UCSD-AML1 (cell line): ENCODE data around the gene SLAMF1.
"Not testable (repeated sequence)": the region's sequence is repeated elsewhere in the genome, so short reads cannot be mapped to it uniquely, and the experiment has no call there.

ENCODE experiments used
- DNase-seq: peaks from one replicate; lab custom pipeline; 2025; ENCODE audit not compliant: unreplicated experiment; lab: John Stamatoyannopoulos, UW

The SLAMF1 gene

DNA sequence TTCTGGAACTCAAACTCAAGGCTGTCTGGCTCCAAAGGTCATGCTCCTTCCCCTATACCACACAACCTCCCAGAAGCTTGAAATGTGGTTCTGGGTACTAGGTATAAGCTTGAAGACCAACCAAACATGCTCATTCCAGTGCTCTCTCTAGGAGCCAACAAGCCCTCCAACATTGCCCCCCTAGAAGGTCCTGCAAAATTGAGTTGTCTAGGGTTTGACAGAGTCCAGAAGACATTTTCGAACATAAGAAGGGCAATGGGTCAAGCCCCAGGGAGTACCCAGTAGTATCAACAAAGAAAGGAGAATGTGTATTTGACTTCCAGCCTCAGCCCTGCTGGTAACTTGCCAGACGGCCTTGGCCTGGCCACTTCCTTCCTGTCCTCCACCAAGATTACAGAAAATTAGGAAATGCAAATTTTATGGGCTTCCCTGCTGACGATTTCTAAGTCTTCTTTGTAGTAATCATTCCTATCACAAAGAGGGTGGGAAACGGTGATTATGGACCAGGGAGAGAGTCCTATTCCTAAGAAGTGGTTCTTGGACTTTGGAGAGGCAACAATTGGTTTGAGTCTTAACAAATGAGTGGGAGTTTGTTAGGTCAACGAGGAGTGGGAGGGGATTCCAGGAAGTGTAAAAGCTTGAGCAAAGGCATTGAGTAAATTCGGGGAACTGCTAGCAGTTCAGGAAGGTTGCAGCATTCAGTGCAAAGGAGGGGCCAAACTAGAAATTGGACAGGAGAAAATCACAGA lies 18.7 kb upstream of the SLAMF1 start:
- DNase-seq: peak; percentile 62

DNA sequence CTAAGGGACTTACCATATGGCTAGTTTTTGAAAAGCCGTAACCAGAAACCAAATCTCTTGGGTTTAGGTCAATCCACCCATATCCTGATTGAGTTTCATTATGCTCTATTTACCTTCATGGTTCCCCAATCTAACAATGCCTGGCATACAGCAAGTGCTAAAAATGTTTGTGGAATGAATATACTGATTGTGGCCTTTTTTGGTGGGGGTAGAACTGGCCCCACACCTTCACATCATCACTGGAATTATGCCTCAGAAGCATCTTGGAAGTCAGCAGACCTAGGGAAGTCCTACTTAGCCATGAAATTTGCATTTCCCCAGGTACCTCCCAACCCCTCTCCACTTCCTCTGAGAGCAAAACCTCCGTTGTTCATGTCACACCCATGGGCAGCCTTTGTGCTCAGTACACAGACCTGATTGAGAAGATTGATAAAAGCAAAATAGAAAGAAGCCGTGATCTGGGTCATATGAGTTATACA lies 17.8 kb upstream of the SLAMF1 start:
- DNase-seq: no peak

DNA sequence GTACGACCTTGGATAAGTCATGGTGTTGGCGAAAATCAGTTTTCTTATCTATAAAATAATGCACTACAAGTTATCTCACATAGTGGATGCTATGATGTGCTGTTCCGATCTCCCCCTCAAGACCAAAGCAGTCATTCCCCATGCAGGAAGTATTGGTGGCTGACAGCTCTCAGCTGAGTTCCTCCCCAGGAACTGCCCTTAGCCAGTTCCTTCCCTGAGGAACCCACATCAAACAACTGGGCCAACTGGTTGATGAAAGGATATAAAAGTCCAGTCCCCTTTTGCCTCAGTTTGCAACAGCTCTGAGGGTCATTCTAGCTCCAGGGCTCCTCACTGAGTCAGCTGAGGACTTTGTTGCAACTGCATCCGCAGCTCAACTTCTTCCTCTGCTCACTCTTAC lies 16.1 kb upstream of the SLAMF1 start:
- DNase-seq: peak; percentile 52

DNA sequence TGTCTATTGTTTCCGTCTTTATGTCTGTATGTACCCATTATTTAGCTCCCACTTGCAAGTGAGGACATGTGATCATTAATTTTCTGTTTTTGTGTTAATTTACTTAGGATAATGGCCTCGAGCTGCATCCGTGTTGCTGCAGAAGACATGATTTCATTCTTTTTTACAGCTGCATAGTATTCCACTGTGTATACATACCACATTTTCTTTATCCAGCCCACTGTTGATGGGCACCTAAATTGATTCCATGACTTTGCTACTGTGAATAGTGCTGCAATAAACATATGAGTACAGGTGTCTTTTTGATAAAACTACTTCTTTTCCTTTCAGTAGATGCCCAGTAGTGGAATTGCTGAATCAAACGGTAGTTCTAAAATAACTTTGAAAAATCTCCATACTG lies 12.7 kb upstream of the SLAMF1 start:
- no peak for DNase-seq

DNA sequence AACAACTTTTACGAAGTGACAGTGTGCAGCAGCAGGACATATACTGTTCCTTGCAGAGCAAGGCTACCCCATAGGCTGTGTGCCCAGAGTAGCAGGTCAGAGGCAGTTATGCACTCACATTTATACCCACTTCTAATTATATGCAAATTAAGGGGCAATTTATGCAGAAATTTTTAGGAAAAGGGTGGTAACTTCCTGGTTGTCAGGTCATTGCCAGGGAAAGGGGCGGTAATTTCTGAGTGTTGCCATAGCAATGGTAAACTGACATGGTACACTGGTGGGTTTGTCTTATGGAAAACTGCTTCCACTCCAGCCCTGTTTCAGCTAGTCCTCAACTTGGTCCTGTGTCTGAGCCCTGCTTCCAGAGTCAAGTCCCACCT lies 12.0 kb upstream of the SLAMF1 start:
- no peak for DNase-seq

DNA sequence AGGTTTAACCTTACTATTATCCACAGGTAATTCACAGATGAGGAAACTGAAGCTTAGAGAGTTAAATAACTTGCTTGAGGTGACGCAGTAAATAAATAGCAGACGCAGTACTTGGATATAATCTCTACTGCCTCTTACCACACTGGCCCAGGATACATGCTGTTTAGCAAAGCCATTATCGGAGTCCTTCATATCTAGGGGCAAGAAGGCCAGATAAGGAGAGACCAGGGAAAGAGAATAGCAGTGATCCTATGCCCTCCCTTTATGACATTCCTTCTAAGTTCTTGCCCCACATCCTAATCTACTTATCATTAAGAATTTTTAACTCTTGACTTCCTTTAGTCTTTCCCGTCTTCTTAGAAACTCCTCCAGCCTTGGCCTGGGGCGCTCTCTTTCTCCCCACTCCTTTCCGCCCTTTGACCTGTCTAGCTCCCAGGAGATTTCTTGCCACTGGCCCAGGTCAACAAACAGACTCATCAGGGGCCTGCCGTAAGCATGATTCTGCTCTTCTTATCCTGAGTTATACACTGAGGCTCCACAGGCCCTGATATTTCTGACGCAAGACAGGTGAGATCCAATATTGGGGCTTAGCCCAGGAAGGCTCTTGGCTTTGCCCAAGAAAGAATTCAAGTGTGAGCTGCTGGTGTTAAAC lies 11.4 kb upstream of the SLAMF1 start:
- DNase-seq: no peak

DNA sequence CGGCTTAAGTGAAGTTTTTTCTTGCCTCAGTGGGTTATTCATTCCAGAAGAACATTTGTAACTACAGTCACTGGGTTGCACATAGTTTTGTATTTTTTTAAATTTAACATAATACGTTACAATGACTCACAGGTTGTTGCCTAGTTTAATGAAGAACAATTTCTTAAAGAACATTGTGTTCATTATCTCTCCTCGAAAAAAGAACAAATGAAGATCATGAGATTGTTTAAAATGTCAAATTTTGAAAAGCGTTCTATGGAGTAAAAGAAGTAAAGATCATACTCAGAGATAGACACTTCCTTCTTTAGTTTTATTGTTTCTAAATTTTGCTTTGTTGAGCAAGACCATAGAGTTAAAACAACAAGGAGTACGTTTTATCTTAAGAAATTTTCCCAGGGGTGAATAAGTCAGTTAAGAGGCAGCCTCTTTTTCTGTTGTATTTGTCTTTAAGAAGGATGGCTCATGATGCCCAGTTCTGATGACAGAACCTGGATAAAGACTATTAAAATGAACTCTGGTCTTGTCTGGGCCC lies 10.5 kb upstream of the SLAMF1 start:
- DNase-seq: no peak

DNA sequence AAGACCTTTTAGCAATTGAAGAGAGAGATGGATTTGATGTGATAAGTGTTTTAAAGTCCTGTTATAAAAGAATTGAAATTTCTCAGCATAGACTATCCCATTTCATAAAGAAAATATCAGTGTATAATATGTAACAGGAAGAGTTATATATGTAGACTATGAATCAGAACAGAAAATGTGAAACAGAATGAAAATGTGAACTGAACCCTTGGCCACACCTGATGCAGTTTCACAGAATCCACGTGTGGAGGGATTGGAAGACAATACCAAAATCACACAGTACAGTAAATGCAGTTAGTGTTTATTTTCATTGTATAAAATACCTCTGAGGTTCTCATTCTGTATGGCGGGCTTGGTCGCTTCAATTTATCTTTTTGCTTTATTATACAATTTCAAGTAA lies 9.9 kb upstream of the SLAMF1 start:
- no peak for DNase-seq

DNA sequence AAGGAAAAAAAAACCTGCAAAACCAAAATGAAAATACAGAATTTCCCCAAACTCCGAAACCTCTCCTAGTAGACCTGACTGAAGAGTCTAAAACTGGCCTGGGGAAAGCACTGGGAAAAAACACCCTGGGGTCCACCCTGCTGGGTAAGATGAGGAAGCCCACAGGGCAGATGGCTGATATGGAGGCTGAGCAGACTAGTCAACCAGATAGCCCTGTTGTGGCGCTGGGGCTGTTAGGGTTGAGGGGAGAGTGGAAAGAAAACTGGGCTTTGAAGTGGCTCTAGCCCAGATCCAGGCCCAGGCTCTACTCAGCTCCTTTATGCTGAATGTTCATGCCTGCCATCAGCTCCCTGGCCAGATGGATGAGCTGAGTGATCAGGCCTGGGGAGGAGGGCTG lies 6.8 kb upstream of the SLAMF1 start:
- DNase-seq: no peak

DNA sequence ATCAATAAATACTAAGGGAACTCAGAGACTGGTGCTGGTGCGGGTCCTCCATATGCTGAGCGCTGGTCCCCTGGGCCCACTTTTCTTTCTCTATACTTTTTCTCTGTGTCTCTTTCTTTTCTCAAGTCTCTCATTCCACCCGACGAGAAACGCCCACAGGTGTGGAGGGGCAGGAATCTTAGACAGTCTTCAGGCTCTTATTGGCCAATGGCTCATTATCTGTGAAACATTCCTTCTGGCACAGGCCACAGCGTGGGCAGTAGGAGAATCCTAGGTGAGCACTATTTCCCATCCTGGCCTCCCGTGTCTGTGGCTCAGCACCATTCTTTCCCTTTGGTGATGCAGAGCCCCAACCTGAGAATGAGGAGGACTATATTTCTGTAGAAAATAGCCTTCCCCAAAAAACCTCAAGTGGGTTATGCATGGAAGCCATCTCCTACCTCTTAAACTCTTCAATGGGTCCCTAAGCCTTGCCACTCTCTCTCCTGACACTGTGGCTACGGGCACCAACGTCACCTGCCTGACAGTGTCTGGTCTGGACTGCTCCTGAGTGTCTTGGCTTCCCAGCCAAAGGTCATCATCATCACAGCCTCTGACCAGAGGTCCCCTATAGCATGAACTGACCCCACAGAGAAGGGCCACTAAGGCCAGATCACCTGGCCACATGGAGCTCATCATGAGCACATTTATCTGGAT lies 6.2 kb upstream of the SLAMF1 start:
- no peak for DNase-seq

DNA sequence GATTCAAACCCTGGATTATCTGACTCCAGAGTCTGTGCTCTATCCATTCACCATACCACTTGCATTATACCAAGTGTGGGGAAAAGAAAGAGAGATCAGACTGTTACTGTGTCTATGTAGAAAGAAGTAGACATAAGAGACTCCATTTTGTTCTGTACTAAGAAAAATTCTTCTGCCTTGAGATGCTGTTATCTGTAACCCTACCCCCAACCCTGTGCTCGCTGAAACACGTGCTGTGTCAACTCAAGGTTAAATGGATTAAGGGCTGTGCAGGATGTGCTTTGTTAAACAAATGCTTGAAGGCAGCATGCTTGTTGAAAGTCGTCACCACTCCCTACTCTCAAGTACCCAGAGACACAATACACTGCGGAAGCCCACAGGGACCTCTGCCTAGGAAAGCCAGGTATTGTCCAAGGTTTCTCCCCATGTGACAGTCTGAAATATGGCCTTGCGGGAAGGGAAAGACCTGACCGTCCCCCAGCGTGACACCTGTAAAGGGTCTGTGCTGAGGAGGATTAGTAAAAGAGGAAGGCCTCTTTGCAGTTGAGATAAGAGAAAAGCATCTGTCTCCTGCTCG lies 5.3 kb upstream of the SLAMF1 start:
- DNase-seq: not testable (repeated sequence)

DNA sequence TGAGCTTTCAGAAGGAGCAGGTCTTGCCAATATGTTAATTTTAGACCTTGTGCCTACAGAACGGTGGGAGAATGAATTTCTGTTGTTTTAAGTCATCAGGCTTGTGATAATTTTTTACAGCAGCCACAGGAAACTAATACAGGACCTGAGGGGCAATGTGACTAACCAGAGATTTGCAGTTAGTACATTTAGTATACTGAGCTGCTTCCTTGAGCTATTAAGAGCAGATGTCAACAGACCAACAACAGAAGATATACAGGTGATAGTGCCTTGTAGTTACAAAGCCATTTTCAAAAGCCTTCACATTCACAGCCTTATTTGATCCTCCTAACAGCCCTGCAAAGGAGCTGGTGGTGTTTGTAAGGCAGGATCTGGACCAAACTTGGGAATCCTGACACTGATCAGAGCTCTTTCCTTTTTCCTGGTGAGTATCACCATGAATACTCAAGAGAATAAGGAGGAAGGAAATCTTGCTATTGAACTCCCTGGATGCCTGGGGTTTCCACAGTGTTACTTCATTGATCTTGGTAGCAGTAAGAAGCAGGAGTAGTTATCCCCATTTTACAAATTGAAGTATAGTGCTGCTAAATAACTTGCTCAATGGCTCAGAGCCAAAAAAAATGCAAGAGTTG lies 4.7 kb upstream of the SLAMF1 start:
- DNase-seq: no peak

DNA sequence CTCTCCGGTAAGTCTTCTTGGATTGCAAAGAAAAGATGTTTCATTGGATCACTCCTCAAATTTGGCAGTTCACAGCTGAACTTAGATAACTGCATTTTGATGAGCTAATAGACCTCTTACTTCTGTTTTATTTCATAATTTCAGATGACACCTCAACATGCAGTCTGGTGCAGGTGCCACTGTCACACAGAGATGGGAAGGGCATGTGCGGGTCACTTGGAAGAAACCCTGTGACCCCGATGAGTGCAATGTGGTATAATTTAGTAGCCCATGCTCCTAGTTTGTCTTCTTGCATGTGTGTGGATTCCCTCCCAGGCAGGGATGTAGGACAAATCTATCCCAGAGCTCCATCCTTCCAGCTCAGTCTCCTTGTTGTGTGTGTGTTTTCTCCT lies 481 bp upstream of the SLAMF1 start:
- DNase-seq: no peak

DNA sequence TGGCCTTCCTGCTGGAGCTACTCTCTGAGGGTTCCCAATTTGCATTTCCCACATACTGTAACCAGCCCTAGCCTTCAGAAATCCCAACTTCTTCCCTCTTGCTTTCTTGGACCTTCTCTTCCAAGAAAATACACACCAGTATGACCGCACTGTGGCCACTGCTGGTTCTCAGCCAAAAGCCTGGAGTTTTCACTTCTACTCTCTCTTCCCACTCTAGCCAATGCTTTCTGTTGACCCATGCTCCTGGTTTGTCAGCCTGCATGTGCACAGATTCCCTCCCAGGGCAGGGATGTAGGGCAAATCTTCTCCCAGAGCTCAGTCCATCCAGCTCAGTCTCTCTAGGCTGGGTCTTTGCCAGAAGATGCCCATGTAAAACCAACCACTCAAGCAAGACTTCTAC lies 664 bp downstream of the SLAMF1 start:
- no peak for DNase-seq

DNA sequence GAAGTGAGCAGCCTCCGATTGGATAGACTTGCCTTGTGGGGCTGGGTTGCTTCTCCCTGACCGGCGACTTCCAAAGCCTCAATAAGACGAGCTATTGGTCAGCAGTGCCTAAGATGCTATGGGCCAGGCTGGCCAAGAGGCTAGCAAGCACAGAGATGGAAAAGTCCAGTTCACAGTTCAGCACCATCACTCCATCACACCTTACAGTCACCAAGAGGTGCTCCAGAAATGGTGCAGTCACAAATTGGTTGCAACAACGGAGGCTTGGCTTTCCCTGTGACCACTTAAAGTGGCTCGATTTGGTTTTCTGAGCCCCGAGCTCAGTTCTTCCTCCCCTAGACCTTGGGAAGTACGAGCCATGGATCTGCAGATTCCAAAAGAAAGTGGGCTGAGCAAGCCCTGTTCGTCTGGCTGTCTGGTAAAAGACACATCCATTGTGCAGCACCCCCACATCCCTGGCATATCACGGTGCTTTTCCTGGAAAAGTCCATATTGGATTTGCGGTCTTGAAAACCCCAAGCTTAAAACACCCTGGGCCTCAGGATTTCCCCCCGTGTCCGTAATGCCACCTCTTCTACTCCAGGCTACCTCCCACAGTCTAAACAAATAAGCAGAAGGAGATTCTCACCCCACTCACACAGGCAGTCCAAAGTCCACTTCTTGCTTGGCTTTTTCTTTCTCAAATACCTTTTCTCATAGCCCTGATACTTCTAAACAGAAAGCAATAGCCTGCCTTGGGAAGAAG lies 1.3 kb downstream of the SLAMF1 start:
- no peak for DNase-seq

DNA sequence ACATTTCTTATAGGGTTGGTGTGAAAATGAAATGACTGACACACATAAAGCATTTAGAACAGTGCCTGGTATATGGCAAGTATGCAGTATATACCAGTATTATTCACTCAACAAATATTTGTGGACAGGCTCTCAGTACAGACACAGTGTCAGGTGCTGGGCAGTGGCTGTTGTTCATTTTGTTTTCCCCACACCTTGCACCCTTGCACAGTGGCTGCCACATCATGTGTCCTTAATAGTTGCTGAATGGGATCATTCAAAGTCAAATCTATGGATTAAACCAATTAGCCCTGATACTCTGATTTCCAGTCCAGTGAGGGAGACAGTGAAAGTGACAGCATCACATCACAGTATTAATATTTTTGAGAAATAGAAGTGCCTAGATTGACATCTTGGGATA lies 2.4 kb downstream of the SLAMF1 start:
- DNase-seq: no peak

DNA sequence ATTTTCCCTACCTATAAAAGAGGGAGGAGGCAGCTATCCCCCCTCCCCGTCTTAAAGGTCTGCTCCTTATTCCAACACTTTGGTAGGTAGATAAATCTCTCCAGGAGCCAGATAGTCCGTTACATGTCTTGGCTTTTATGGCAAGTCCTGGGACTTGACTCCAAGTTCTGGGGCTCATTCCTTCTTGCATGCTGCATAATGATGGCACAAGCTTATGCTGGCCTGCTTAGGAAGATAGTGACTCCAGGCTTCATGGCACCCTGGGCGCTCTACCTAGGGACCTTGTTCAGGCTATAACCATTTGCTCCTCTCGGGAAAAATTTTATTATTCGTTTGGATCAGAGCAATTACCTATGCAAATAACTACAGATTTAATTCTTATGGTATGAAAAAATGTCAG lies 3.7 kb downstream of the SLAMF1 start:
- DNase-seq: no peak

DNA sequence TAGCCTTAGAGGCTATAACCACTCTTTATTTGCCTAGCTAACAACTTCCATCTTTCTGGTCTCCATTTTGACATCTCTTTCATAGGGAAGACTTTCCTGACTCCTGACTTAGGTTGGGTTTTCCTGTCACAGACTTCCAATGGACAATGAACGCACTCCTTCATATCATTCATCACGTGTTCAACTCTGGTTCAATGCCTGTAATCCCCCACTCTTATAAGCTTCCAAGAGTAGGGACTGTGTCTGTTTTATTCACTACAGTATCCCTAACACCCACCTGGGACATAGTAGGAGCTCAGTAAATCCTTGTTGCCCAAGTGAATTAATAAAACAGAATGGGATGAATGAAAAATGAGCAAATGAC lies 4.6 kb downstream of the SLAMF1 start:
- DNase-seq: no peak

DNA sequence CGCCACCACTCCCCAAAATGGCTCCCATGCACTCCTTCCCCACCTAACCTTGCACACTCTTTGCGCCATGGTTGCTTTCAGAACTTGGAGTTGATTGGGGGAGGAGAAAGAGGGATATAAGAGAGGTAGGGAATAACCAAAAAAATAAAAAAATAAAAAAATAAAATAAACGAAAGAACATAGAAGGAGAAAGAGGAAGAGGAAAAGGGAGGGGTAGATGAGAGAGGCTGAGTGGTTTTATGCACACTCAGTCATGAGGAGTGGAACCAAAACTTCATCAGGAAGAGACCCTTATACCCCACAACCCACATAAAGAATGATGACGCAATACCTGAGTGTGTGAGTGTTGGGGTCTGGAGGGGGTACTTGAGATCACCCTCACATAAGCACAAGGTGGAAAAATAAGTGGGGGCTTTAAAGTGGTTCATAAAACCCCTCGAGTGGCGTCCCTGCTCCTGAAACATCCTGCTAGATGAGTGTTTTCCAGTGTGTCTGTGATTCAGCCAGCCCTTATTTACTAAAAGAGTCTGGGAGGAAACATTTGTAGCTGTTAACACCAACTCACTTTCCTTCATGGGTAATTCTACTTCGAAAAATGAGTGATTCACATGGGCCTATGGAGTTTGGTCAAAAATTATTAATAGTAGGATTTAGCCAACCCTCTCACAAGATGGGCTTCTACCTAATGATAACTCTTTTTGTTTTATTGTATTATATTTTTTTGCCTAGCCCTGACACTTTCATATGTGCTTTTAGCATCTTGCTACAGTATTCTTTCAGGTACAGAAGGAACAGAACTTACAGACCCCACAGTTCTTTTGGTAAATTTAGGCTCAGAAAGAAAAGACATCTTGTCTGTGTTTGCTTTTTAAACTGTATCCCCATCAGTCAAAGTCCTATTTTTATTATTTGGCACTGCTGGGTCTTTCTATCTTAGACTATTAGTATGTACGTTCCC lies 5.2 kb downstream of the SLAMF1 start:
- no peak for DNase-seq
